MM.1S (cell line): Measurements from ENCODE around the gene SUPT4H1.

Experiments
- DNase-seq: peaks from one replicate; pipeline ENCODE4 v3.0.0-alpha.2; 2015
- H2AFZ ChIP-seq: fragments of 300-600 bp; sonication (generic); 2 replicates; pipeline ENCODE4 v1.6.0; 2016; ENCODE audit warnings: antibody characterized with exemption, low read length
- H3F3A ChIP-seq: fragments of 300-600 bp; sonication (generic); 2 replicates; pipeline ENCODE4 v1.6.1; 2016; ENCODE audit warnings: mild to moderate bottlenecking, antibody characterized with exemption, low read length, moderate library complexity, mixed read lengths; ENCODE audit not compliant: insufficient read depth
- H3K27ac ChIP-seq: fragments of 300-600 bp; sonication (generic); 2 replicates; pipeline ENCODE4 v1.5.1; 2016; ENCODE audit warnings: mild to moderate bottlenecking, low read length
- H3K27me3 ChIP-seq: fragments of 300-600 bp; sonication (generic); replicated peaks from 2 replicates; pipeline ENCODE4 v1.6.0; 2016; ENCODE audit warnings: low read length; ENCODE audit not compliant: insufficient read depth
- H3K36me3 ChIP-seq: fragments of 300-600 bp; sonication (generic); replicated peaks from 2 replicates; pipeline ENCODE4 v1.6.1; 2016; ENCODE audit warnings: mild to moderate bottlenecking, low read length, mixed read lengths; ENCODE audit not compliant: insufficient read depth
- H3K4me1 ChIP-seq: fragments of 300-600 bp; sonication (generic); 2 replicates; pipeline ENCODE4 v1.6.1; 2016; ENCODE audit warnings: low read length, mixed read lengths
- H3K4me2 ChIP-seq: fragments of 300-600 bp; sonication (generic); 2 replicates; pipeline ENCODE4 v1.6.0; 2016; ENCODE audit warnings: low read depth, low read length
- H3K4me3 ChIP-seq: fragments of 300-600 bp; sonication (generic); 2 replicates; pipeline ENCODE4 v1.5.1; 2016; ENCODE audit warnings: low read length, mixed read lengths
- H3K79me2 ChIP-seq: fragments of 300-600 bp; sonication (generic); 2 replicates; pipeline ENCODE4 v1.6.1; 2016; ENCODE audit warnings: mixed run types, low read length, mixed read lengths
- H3K9ac ChIP-seq: fragments of 300-600 bp; sonication (generic); 2 replicates; pipeline ENCODE4 v1.6.1; 2016; ENCODE audit warnings: low read length, mixed read lengths
- H3K9me2 ChIP-seq: fragments of 300-600 bp; sonication (generic); replicated peaks from 2 replicates; pipeline ENCODE4 v1.6.1; 2016; ENCODE audit warnings: mild to moderate bottlenecking, low read length, mixed read lengths; ENCODE audit not compliant: insufficient read depth
- H3K9me3 ChIP-seq: fragments of 300-600 bp; sonication (generic); replicated peaks from 2 replicates; pipeline ENCODE4 v1.6.1; 2016; ENCODE audit warnings: mild to moderate bottlenecking, low read length, mixed read lengths; ENCODE audit not compliant: insufficient read depth
- H4K20me1 ChIP-seq: fragments of 300-600 bp; sonication (generic); 2 replicates; pipeline ENCODE4 v1.6.1; 2016; ENCODE audit warnings: mild to moderate bottlenecking, low read length, moderate library complexity, mixed read lengths; ENCODE audit not compliant: insufficient read depth
- CTCF ChIP-seq: fragments of 300-600 bp; sonication (generic); IDR thresholded peaks from 2 replicates; pipeline ENCODE4 v1.5.1; 2016; ENCODE audit warnings: antibody characterized with exemption, low read length, mixed read lengths
- EZH2 ChIP-seq: fragments of 300-600 bp; sonication (generic); optimal IDR thresholded peaks from 2 replicates; pipeline ENCODE3; 2017; ENCODE audit warnings: low read depth, mild to moderate bottlenecking, antibody characterized with exemption, low read length, mixed read lengths
- EZH2phosphoT487 ChIP-seq: fragments of 300-600 bp; sonication (generic); IDR thresholded peaks from 2 replicates; pipeline ENCODE4 v1.6.1; 2018; ENCODE audit warnings: antibody characterized with exemption, low read length

SUPT4H1 gene

GRCh38 chr17:58327363-58328194, 24.4 kb downstream of the SUPT4H1 start:
- TF ChIP-seq CTCF: no peak
- no peak for TF ChIP-seq EZH2phosphoT487
- Histone ChIP-seq H3K36me3 (peaks cover 16% of the 10 kb centered on the region), H3K4me2 (no peak overlapping the region), H3F3A (peaks cover 68% of the 10 kb centered on the region), H2AFZ (no peak overlapping the region), H3K79me2 (peaks cover 25% of the 10 kb centered on the region), H3K27me3 (0 out of 2 replicates have a peak, but pooled peaks cover 7% of the 10 kb centered on the region), H3K9ac (no peak overlapping the region), H3K4me1 (peaks cover 31% of the 10 kb centered on the region), H3K9me3 (no peaks in the 10 kb centered on the region), H3K4me3 (no peak overlapping the region), H4K20me1 (peaks cover 17% of the 10 kb centered on the region; the same call in 1 of the 2 replicates), H3K9me2 (no peaks in the 10 kb centered on the region), H3K27ac (peak overlapping the region; percentile 100; the same call in 1 of the 2 replicates)
- DNase-seq: no peak

GRCh38 chr17:58326609-58327362, 25.2 kb downstream of the SUPT4H1 start:
- Histone ChIP-seq H3K9ac (no peak overlapping the region), H3K9me3 (no peaks in the 10 kb centered on the region), H3F3A (peaks cover 62% of the 10 kb centered on the region), H3K9me2 (no peaks in the 10 kb centered on the region), H4K20me1 (peaks cover 16% of the 10 kb centered on the region; the same call in 1 of the 2 replicates), H3K4me2 (no peak overlapping the region), H3K27ac (no peak overlapping the region), H3K4me1 (peaks cover 31% of the 10 kb centered on the region), H3K36me3 (peaks cover 11% of the 10 kb centered on the region), H3K27me3 (0 out of 2 replicates have a peak, but pooled peaks cover 7% of the 10 kb centered on the region), H3K79me2 (peaks cover 18% of the 10 kb centered on the region), H3K4me3 (no peak overlapping the region), H2AFZ (no peak overlapping the region)
- DNase-seq: no peak
- TF ChIP-seq EZH2phosphoT487 (no peak), CTCF (no peak), EZH2 (no peak)

DNA sequence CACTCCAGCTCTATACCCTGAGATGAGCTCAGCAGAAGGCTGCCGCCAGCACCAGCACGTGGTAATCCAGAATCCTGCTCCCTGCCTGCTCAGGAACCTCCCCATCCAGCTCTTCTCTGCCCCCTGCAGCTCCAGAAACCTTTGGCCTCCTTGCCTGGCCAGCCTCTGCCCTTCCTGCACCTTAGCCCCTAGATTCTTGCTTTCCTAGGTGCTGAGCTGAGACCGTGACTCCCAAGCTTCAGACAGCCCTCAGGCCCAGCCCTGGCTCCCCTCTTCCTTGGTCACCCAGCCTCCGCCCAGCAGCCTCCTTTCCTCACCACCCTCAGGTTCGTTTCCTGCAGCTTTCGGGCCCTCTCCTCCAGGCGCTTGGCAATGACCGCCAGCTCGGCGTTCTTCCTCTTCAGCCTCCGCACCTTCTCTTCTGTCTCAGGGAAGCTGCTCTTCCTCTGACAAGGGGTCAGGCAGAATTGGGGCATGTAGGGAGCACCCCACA, 26.0 kb downstream of the SUPT4H1 start:
- Histone ChIP-seq H3K27me3 (0 out of 2 replicates have a peak, but pooled peaks cover 7% of the 10 kb centered on the region), H3K9ac (no peak overlapping the region), H4K20me1 (peaks cover 8% of the 10 kb centered on the region; the same call in 1 of the 2 replicates), H3K9me2 (no peaks in the 10 kb centered on the region), H3K27ac (no peak overlapping the region), H2AFZ (no peak overlapping the region), H3F3A (peaks cover 54% of the 10 kb centered on the region), H3K4me1 (peaks cover 31% of the 10 kb centered on the region), H3K4me2 (no peak overlapping the region), H3K4me3 (no peak overlapping the region), H3K36me3 (0 out of 2 replicates have a peak, but pooled peaks cover 4% of the 10 kb centered on the region), H3K79me2 (peaks cover 10% of the 10 kb centered on the region), H3K9me3 (no peaks in the 10 kb centered on the region)
- no peak for TF ChIP-seq EZH2
- no peak for TF ChIP-seq CTCF
- no peak for TF ChIP-seq EZH2phosphoT487
- no peak for DNase-seq
